Measurements from ENCODE around the gene SMYD3.
"Not testable (repeated sequence)": the region's sequence is repeated elsewhere in the genome, so short reads cannot be mapped to it uniquely, and the experiment has no call there.

Gene SMYD3

GRCh38 chr1:246329900-246330299, 177.2 kb downstream of the SMYD3 start:
- H3K27me3 Mint-ChIP-seq (ENCODE audit: low read depth, poor library complexity): peaks cover 7% of the 10 kb centered on the region
- TF ChIP-seq, protein P1, sequence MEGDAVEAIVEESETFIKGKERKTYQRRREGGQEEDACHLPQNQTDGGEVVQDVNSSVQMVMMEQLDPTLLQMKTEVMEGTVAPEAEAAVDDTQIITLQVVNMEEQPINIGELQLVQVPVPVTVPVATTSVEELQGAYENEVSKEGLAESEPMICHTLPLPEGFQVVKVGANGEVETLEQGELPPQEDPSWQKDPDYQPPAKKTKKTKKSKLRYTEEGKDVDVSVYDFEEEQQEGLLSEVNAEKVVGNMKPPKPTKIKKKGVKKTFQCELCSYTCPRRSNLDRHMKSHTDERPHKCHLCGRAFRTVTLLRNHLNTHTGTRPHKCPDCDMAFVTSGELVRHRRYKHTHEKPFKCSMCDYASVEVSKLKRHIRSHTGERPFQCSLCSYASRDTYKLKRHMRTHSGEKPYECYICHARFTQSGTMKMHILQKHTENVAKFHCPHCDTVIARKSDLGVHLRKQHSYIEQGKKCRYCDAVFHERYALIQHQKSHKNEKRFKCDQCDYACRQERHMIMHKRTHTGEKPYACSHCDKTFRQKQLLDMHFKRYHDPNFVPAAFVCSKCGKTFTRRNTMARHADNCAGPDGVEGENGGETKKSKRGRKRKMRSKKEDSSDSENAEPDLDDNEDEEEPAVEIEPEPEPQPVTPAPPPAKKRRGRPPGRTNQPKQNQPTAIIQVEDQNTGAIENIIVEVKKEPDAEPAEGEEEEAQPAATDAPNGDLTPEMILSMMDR (IDR thresholded peaks at IDR 0.05): no peak
- no peak for DNase-seq
- no peaks in the 10 kb centered on the region for H3K4me1 Mint-ChIP-seq
- no peak overlapping the region for H3K4me3 Mint-ChIP-seq
- H3K9me3 Mint-ChIP-seq: peaks cover 15% of the 10 kb centered on the region
- H3K27ac Mint-ChIP-seq: no peak overlapping the region
- peaks cover 27% of the 10 kb centered on the region for H3K36me3 Mint-ChIP-seq (ENCODE audit: low read depth)

- H3K27ac Mint-ChIP-seq; DNase-seq; H3K4me1 Mint-ChIP-seq; H3K27me3 Mint-ChIP-seq (ENCODE audit: low read depth, poor library complexity); H3K4me3 Mint-ChIP-seq: not testable (repeated sequence)
- peaks cover 15% of the 10 kb centered on the region for H3K9me3 Mint-ChIP-seq
- peaks cover 27% of the 10 kb centered on the region for H3K36me3 Mint-ChIP-seq (ENCODE audit: low read depth)
Observed at GRCh38 chr1:246329292-246329691, 177.8 kb downstream of the SMYD3 start.

DNA sequence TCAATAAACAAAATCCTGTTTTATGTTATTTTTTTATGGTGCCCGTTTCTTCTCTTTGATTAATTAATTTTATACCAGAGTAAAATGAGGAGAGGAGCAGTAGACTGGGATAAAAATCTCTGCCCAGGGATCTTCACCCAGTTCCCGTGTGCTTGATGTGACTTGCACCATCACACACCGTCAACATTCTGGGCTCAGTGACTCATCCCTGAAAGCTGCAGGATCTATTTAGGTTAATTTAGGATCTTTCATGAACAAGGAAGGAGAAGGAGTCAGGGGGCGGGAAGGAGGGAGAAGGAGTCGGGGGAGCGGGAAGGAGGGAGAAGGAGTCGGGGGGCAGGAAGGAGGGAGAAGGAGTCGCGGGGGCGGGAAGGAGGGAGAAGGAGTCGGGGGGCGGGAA, 182.4 kb downstream of the SMYD3 start:
- no peak for DNase-seq
- Mint-ChIP-seq H3K9me3 (peaks cover 11% of the 10 kb centered on the region), H3K27me3 (ENCODE audit: low read depth, poor library complexity) (peaks cover 17% of the 10 kb centered on the region), H3K36me3 (ENCODE audit: low read depth) (peaks cover 14% of the 10 kb centered on the region), H3K4me3 (peak overlapping the region; percentile 82), H3K4me1 (peaks cover 27% of the 10 kb centered on the region), H3K27ac (no peak overlapping the region)
- TF ChIP-seq, protein P1 (IDR thresholded peaks at IDR 0.05): no peak

DNA sequence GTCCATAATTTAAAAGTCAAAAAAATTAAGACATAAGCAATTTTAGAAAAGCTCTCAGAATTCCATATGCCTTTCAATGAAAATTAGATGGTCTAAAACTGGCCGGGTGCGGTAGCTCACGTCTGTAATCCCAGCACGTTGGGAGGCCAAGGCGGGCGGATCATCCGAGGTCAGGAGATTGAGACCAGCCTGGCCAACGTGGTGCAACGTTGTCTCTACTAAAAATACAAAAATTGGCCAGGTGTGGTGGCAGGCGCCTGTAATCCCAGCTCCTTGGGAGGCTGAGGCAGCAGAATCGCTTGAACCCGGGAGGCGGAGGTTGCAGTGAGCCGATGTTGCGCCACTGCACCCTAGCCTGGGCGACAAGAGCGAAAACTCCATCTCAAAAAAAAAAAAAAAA, 183.0 kb downstream of the SMYD3 start:
- not testable (repeated sequence) for DNase-seq; H3K27ac Mint-ChIP-seq; H3K36me3 Mint-ChIP-seq (ENCODE audit: low read depth); H3K9me3 Mint-ChIP-seq
- peak overlapping the region; percentile 82 for H3K4me3 Mint-ChIP-seq
- H3K4me1 Mint-ChIP-seq: peaks cover 34% of the 10 kb centered on the region
- peaks cover 17% of the 10 kb centered on the region for H3K27me3 Mint-ChIP-seq (ENCODE audit: low read depth, poor library complexity)

DNA sequence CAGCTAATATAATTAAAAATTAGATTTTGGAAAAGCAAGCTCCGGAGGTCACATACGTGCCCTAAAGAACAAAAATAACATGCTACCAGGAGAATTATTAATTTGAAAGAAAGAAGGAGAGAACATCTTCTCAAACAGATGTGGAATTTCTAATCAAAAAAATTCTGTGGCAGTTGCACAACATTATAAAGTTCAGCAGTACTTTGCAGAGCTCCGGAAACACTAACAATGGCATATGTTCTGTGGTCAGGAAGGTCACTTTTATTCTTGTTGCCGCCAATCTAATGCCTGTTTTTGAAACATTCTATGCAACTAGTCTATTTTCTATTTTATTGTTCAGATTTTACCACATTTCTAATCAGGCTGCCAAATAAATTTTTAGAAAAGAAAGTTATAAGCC, 186.8 kb downstream of the SMYD3 start:
- no peak overlapping the region for H3K4me3 Mint-ChIP-seq
- TF ChIP-seq, protein P1 (IDR thresholded peaks at IDR 0.05): no peak
- peaks cover 38% of the 10 kb centered on the region for H3K4me1 Mint-ChIP-seq

DNA sequence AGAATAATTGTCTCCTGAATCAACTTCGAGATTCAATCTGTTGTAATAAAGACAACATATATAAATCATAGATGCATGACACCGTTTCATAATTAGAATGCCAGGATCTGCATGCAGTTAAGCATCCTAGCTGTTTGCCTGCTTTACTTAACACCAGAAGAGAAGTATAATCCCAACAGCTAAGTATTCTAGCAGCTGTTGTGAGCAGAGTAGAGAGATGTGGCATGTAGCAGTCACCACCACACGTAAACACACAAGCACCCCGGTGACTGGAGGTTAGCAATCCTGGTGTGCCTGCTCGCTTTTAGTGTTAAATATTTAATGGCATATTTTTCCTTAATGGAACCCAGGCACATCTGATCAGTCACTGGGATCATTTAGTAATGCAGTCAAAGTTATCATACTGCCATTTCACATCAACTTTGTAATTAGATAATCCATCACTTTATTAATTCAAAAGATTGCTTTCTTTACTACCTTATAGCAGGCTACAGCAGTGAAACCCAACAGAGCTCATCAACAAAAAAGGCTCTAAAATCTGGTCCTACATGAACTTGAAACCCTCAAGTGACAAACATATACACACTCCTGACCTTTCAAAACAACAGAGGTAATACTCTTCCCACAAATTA, 187.9 kb downstream of the SMYD3 start:
- Mint-ChIP-seq H3K4me3 (no peak overlapping the region), H3K27ac (peak overlapping the region; percentile 10), H3K27me3 (ENCODE audit: low read depth, poor library complexity) (peaks cover 8% of the 10 kb centered on the region), H3K36me3 (ENCODE audit: low read depth) (no peaks in the 10 kb centered on the region), H3K9me3 (no peaks in the 10 kb centered on the region), H3K4me1 (peaks cover 32% of the 10 kb centered on the region)
- no peak for DNase-seq
- TF ChIP-seq, protein P1 (IDR thresholded peaks at IDR 0.05): no peak

More for the DNA sequence above, 186.8 kb downstream of the SMYD3 start:
- no peaks in the 10 kb centered on the region for H3K36me3 Mint-ChIP-seq (ENCODE audit: low read depth)
- H3K9me3 Mint-ChIP-seq: no peaks in the 10 kb centered on the region
- DNase-seq: no peak
- H3K27ac Mint-ChIP-seq: no peak overlapping the region
- H3K27me3 Mint-ChIP-seq (ENCODE audit: low read depth, poor library complexity): peaks cover 13% of the 10 kb centered on the region

DNA sequence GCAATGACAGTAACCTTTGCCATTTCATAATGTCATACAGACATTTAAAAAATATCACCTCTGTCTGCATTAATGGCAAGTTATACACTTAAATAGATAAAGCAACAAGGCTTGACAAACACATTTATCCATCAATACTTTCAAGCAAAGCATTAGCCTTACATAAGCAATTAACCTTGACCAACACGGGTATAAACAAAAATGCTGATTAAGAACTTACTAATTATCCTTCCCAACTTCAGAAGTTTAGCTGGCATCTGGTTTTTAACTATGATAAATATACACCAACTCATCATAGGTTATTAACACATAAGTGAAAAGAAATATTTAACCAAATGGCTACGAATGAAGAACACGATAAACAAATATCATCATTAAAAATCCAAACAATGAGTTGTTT, 188.5 kb downstream of the SMYD3 start:
- peaks cover 4% of the 10 kb centered on the region for H3K27me3 Mint-ChIP-seq (ENCODE audit: low read depth, poor library complexity)
- H3K4me1 Mint-ChIP-seq: peaks cover 26% of the 10 kb centered on the region
- H3K4me3 Mint-ChIP-seq: no peak overlapping the region
- no peaks in the 10 kb centered on the region for H3K9me3 Mint-ChIP-seq
- TF ChIP-seq, protein P1 (IDR thresholded peaks at IDR 0.05): no peak
- H3K36me3 Mint-ChIP-seq (ENCODE audit: low read depth): no peaks in the 10 kb centered on the region
- H3K27ac Mint-ChIP-seq: no peak overlapping the region
- no peak for DNase-seq

Data from nephron progenitor cell (in vitro differentiated cells).